Activated naive CD4-positive, alpha-beta T cell treated with anti-CD3 and anti-CD28 coated beads, Interleukin-2, amount 50 U/mL, for 24 hours (primary cell): ENCODE results near the gene DPPA4.

Experiments used
- H3K27ac Mint-ChIP-seq: one replicate; pipeline ENCODE4 v1.8.0; 2021; ENCODE audit warnings: mild to moderate bottlenecking, mixed read lengths
- H3K27me3 Mint-ChIP-seq: one replicate; pipeline ENCODE4 v1.8.0; 2021; ENCODE audit warnings: mixed read lengths
- H3K36me3 Mint-ChIP-seq: one replicate; pipeline ENCODE4 v1.8.0; 2021; ENCODE audit warnings: mixed read lengths
- H3K4me1 Mint-ChIP-seq: one replicate; pipeline ENCODE4 v1.8.0; 2021; ENCODE audit warnings: mixed read lengths
- H3K4me3 Mint-ChIP-seq: one replicate; pipeline ENCODE4 v1.8.0; 2021; ENCODE audit warnings: mild to moderate bottlenecking, mixed read lengths
- H3K9me3 Mint-ChIP-seq: one replicate; pipeline ENCODE4 v1.8.0; 2021; ENCODE audit warnings: mixed read lengths

Gene DPPA4

DNA sequence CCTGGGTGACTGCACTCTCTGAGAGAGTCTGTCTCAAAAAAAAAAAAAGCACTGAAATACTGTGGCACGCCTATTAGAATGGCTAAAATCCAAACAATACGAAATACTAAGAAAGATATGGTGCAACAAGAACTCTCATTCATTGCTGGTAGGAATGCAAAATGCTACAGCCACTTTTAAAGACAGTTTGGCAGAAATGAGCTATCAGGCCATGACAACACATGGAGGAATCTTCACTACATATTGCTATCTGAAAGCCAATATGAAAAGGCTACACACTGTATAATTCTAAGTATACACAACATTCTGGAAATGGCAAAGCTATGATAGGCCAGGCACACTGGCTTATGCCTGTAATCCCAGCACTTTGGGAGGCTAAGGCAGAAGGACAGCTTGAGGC, 39.9 kb downstream of the DPPA4 start:
- Mint-ChIP-seq H3K9me3 (no peaks in the 10 kb centered on the region), H3K4me3 (no peak overlapping the region), H3K36me3 (no peaks in the 10 kb centered on the region), H3K27me3 (peaks cover 2% of the 10 kb centered on the region), H3K27ac (no peak overlapping the region), H3K4me1 (no peaks in the 10 kb centered on the region)

DNA sequence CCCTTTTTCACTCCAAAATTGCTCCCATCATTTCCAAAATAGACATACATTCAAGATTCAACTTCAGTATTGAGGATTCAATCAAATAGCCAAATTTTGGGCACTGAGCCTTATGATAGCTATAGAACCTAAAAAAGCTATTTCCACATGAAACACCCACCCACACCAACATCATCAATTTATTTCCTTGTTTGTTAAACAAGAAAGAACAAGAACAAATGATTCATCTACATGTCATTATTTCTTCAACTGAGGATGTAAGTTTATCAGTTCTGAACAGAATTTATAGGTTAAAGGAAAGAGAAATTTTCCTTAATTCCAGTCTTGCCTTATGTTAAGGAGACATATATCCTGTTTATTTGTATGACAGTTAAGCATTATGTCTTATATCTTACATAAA, 53.3 kb downstream of the DPPA4 start:
- H3K9me3 Mint-ChIP-seq: no peaks in the 10 kb centered on the region
- H3K27me3 Mint-ChIP-seq: peaks cover 2% of the 10 kb centered on the region
- no peaks in the 10 kb centered on the region for H3K4me1 Mint-ChIP-seq
- H3K27ac Mint-ChIP-seq: no peak overlapping the region
- no peak overlapping the region for H3K4me3 Mint-ChIP-seq
- no peaks in the 10 kb centered on the region for H3K36me3 Mint-ChIP-seq

DNA sequence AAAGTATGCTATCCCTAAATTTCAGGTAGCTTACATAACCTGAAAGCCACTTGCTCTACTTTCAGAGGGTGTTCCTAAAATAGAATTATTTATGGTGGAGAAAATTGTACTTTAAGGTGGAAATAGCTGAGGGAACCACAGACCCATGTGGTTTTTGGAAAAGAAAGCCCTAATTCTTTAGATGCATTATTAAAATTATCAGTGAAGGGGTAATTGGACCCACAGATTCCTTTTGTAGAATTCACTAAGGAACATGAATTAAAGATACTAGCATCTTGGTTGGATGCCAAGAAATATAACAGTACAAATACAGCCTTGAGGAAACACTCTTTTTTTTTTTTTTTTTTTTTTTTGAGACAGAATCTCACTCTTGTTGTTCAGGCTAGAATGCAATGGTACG, 58.8 kb downstream of the DPPA4 start:
- H3K27ac Mint-ChIP-seq: no peak overlapping the region
- no peaks in the 10 kb centered on the region for H3K9me3 Mint-ChIP-seq
- peaks cover 2% of the 10 kb centered on the region for H3K27me3 Mint-ChIP-seq
- H3K4me3 Mint-ChIP-seq: no peak overlapping the region
- no peaks in the 10 kb centered on the region for H3K36me3 Mint-ChIP-seq
- no peaks in the 10 kb centered on the region for H3K4me1 Mint-ChIP-seq

DNA sequence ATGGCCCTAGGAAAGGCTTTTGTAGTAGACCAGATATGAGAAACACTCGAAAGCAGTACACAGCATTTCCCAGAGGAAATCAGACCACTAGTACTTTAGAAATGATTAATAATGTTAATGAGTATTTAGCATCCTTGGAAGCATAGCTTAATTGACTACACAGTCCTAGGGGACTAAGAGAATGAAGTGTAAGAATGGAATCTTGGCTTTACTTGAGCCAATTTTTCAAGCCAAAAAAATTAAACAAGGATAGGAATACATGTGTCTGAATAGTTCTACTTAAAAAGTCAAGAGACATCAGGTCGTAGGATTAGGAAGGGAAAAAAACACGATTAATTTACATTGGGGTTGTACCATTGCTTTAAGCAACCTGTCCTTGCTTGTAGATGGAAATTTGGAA, 59.2 kb downstream of the DPPA4 start:
- H3K36me3 Mint-ChIP-seq: no peaks in the 10 kb centered on the region
- H3K9me3 Mint-ChIP-seq: no peaks in the 10 kb centered on the region
- no peak overlapping the region for H3K27ac Mint-ChIP-seq
- H3K4me1 Mint-ChIP-seq: no peaks in the 10 kb centered on the region
- H3K27me3 Mint-ChIP-seq: peaks cover 2% of the 10 kb centered on the region
- no peak overlapping the region for H3K4me3 Mint-ChIP-seq
